ENCODE results near the gene PPP1R14D. TPM values are rescaled to one million over a fixed set of nuclear protein-coding genes. Genes with fewer than 3 reads are reported as not detected.
A peak's percentile ranks its signal among the peaks of the same experiment; 100 is the strongest.

Gene PPP1R14D
- not detected for polyA plus RNA-seq (2013, experiment 1 of 2)
- polyA plus RNA-seq (2013, experiment 2 of 2), result 0.06 TPM

- H3K4me1 ChIP-seq (ENCODE audit: control insufficient read depth, low read depth, low read length), result no peaks in the 10 kb centered on the region
- no peak within 1 kb of the TSS for H3K27ac ChIP-seq (ENCODE audit: low read depth, low read length)
- H2AK5ac ChIP-seq (ENCODE audit: low read length), result no peak within 1 kb of the TSS
- no peak within 1 kb of the TSS for H2BK120ac ChIP-seq (ENCODE audit: low read depth, low read length)
- no peaks in the 10 kb centered on the region for H3K79me1 ChIP-seq (ENCODE audit: low read length)
- H3K4me3 ChIP-seq (ENCODE audit: low read length), result no peak within 1 kb of the TSS
- H2BK15ac ChIP-seq (replicated peaks; ENCODE audit: low read depth), result no peak within 1 kb of the TSS
- H3K56ac ChIP-seq (ENCODE audit: low read length), result no peak within 1 kb of the TSS
- H3K4me2 ChIP-seq (ENCODE audit: low read length), result no peak within 1 kb of the TSS
- no CpG with 5 or more reads among the region's 6 CpGs for WGBS (ENCODE audit: extremely low coverage, insufficient coverage, low lambda C conversion rate)
- no peak within 1 kb of the TSS for H3K9ac ChIP-seq (ENCODE audit: low read length)
- no peak within 1 kb of the TSS for H4K5ac ChIP-seq (ENCODE audit: low read length)
- DNase-seq, result no peak
- no peaks in the 10 kb centered on the region for H3K36me3 ChIP-seq (ENCODE audit: control insufficient read depth, insufficient read depth, low read length)
- H3K79me2 ChIP-seq (ENCODE audit: control insufficient read depth, insufficient read depth, low read length), result no peaks in the 10 kb centered on the region
- no peak within 1 kb of the TSS for H2BK5ac ChIP-seq (ENCODE audit: low read length)
- no peaks in the 10 kb centered on the region for H3K27me3 ChIP-seq (ENCODE audit: insufficient read depth, low read length, poor library complexity)
- no peak within 1 kb of the TSS for H4K8ac ChIP-seq (ENCODE audit: low read depth, low read length)
- H3K4ac ChIP-seq (ENCODE audit: low read depth, low read length), result no peak within 1 kb of the TSS
- H3K23ac ChIP-seq (ENCODE audit: low read length), result no peak within 1 kb of the TSS
- H3K18ac ChIP-seq (ENCODE audit: low read length), result no peak within 1 kb of the TSS
These were observed at the start of gene PPP1R14D for GRCh38 chr15:40828447-40829036. PPP1R14D (minus strand) TSS chr15:40828708; CDS start chr15:40828641, 67 bp downstream.

GRCh38 chr15:40877694-40878093, 49.2 kb upstream of the PPP1R14D start:
- no peak overlapping the region for H2AK5ac ChIP-seq (ENCODE audit: low read length)
- WGBS (ENCODE audit: extremely low coverage, insufficient coverage, low lambda C conversion rate), result no CpG with 5 or more reads among the region's 2 CpGs
- H2BK15ac ChIP-seq (replicated peaks; ENCODE audit: low read depth), result no peak overlapping the region
- no peak overlapping the region for H3K4ac ChIP-seq (ENCODE audit: low read depth, low read length)
- H3K18ac ChIP-seq (ENCODE audit: low read length), result no peak overlapping the region
- no peak for DNase-seq
- H2BK5ac ChIP-seq (ENCODE audit: low read length), result no peak overlapping the region
- no peak overlapping the region for H4K5ac ChIP-seq (ENCODE audit: low read length)
- no peak overlapping the region for H3K23ac ChIP-seq (ENCODE audit: low read length)
- H4K8ac ChIP-seq (ENCODE audit: low read depth, low read length), result no peak overlapping the region
- H3K56ac ChIP-seq (ENCODE audit: low read length), result no peak overlapping the region
- H3K4me2 ChIP-seq (ENCODE audit: low read length), result no peak overlapping the region
- no peaks in the 10 kb centered on the region for H3K27me3 ChIP-seq (ENCODE audit: insufficient read depth, low read length, poor library complexity)
- H3K27ac ChIP-seq (ENCODE audit: low read depth, low read length), result no peak overlapping the region
- H3K79me2 ChIP-seq (ENCODE audit: control insufficient read depth, insufficient read depth, low read length), result no peaks in the 10 kb centered on the region
- H3K79me1 ChIP-seq (ENCODE audit: low read length), result no peaks in the 10 kb centered on the region
- H2BK120ac ChIP-seq (ENCODE audit: low read depth, low read length), result no peak overlapping the region
- H3K4me1 ChIP-seq (ENCODE audit: control insufficient read depth, low read depth, low read length), result peaks cover 4% of the 10 kb centered on the region
- H3K36me3 ChIP-seq (ENCODE audit: control insufficient read depth, insufficient read depth, low read length), result no peaks in the 10 kb centered on the region
- H3K4me3 ChIP-seq (ENCODE audit: low read length), result no peak overlapping the region
- H3K9ac ChIP-seq (ENCODE audit: low read length), result no peak overlapping the region

GRCh38 chr15:40875991-40876730, 47.7 kb upstream of the PPP1R14D start:
- no peak overlapping the region for H3K9ac ChIP-seq (ENCODE audit: low read length)
- H2BK5ac ChIP-seq (ENCODE audit: low read length), result no peak overlapping the region
- H3K4me2 ChIP-seq (ENCODE audit: low read length), result no peak overlapping the region
- no peaks in the 10 kb centered on the region for H3K36me3 ChIP-seq (ENCODE audit: control insufficient read depth, insufficient read depth, low read length)
- H4K5ac ChIP-seq (ENCODE audit: low read length), result no peak overlapping the region
- H3K79me2 ChIP-seq (ENCODE audit: control insufficient read depth, insufficient read depth, low read length), result no peaks in the 10 kb centered on the region
- no peak overlapping the region for H3K4ac ChIP-seq (ENCODE audit: low read depth, low read length)
- DNase-seq, result no peak
- H2BK15ac ChIP-seq (replicated peaks; ENCODE audit: low read depth), result no peak overlapping the region
- H2BK120ac ChIP-seq (ENCODE audit: low read depth, low read length), result no peak overlapping the region
- no peak overlapping the region for H4K8ac ChIP-seq (ENCODE audit: low read depth, low read length)
- no peak overlapping the region for H3K56ac ChIP-seq (ENCODE audit: low read length)
- no peaks in the 10 kb centered on the region for H3K27me3 ChIP-seq (ENCODE audit: insufficient read depth, low read length, poor library complexity)
- H2AK5ac ChIP-seq (ENCODE audit: low read length), result no peak overlapping the region
- no peak overlapping the region for H3K18ac ChIP-seq (ENCODE audit: low read length)
- H3K4me1 ChIP-seq (ENCODE audit: control insufficient read depth, low read depth, low read length), result peaks cover 9% of the 10 kb centered on the region
- H3K23ac ChIP-seq (ENCODE audit: low read length), result no peak overlapping the region
- H3K4me3 ChIP-seq (ENCODE audit: low read length), result no peak overlapping the region
- H3K27ac ChIP-seq (ENCODE audit: low read depth, low read length), result no peak overlapping the region
- no peaks in the 10 kb centered on the region for H3K79me1 ChIP-seq (ENCODE audit: low read length)
- no CpG with 5 or more reads among the region's 6 CpGs for WGBS (ENCODE audit: extremely low coverage, insufficient coverage, low lambda C conversion rate)

- peak within 1 kb of the TSS; percentile 95 for H3K4me2 ChIP-seq (ENCODE audit: low read length)
- no peak within 1 kb of the TSS for H3K27ac ChIP-seq (ENCODE audit: low read depth, low read length)
- no peak within 1 kb of the TSS for H3K18ac ChIP-seq (ENCODE audit: low read length)
- H3K56ac ChIP-seq (ENCODE audit: low read length), result peak within 1 kb of the TSS; percentile 87
- H3K36me3 ChIP-seq (ENCODE audit: control insufficient read depth, insufficient read depth, low read length), result no peaks in the 10 kb centered on the region
- WGBS (ENCODE audit: extremely low coverage, insufficient coverage, low lambda C conversion rate), result no CpG with 5 or more reads among the region's 74 CpGs
- no peak within 1 kb of the TSS for H2AK5ac ChIP-seq (ENCODE audit: low read length)
- no peak within 1 kb of the TSS for H2BK15ac ChIP-seq (replicated peaks; ENCODE audit: low read depth)
- peaks cover 9% of the 10 kb centered on the region for H3K4me1 ChIP-seq (ENCODE audit: control insufficient read depth, low read depth, low read length)
- no peak within 1 kb of the TSS for H3K4ac ChIP-seq (ENCODE audit: low read depth, low read length)
- H3K9ac ChIP-seq (ENCODE audit: low read length), result peak within 1 kb of the TSS; percentile 72
- H4K5ac ChIP-seq (ENCODE audit: low read length), result no peak within 1 kb of the TSS
- H3K79me1 ChIP-seq (ENCODE audit: low read length), result no peaks in the 10 kb centered on the region
- H3K4me3 ChIP-seq (ENCODE audit: low read length), result peak within 1 kb of the TSS; percentile 36
- no peak within 1 kb of the TSS for H4K8ac ChIP-seq (ENCODE audit: low read depth, low read length)
- H3K27me3 ChIP-seq (ENCODE audit: insufficient read depth, low read length, poor library complexity), result no peaks in the 10 kb centered on the region
- H2BK5ac ChIP-seq (ENCODE audit: low read length), result no peak within 1 kb of the TSS
- H2BK120ac ChIP-seq (ENCODE audit: low read depth, low read length), result no peak within 1 kb of the TSS
- H3K23ac ChIP-seq (ENCODE audit: low read length), result no peak within 1 kb of the TSS
- DNase-seq, result peak; percentile 92
- no peaks in the 10 kb centered on the region for H3K79me2 ChIP-seq (ENCODE audit: control insufficient read depth, insufficient read depth, low read length)
These were observed 45.4 kb upstream of the PPP1R14D start, which contains the start of gene RHOV for GRCh38 chr15:40873694-40874561. RHOV (minus strand) TSS chr15:40874234; CDS start chr15:40874139, 95 bp downstream.

GRCh38 chr15:40872791-40873693, 44.5 kb upstream of the PPP1R14D start:
- Histone ChIP-seq H3K4ac (ENCODE audit: low read depth, low read length) (no peak overlapping the region), H3K56ac (ENCODE audit: low read length) (peak overlapping the region; percentile 60), H3K9ac (ENCODE audit: low read length) (no peak overlapping the region), H3K79me2 (ENCODE audit: control insufficient read depth, insufficient read depth, low read length) (no peaks in the 10 kb centered on the region), H3K36me3 (ENCODE audit: control insufficient read depth, insufficient read depth, low read length) (no peaks in the 10 kb centered on the region), H4K8ac (ENCODE audit: low read depth, low read length) (no peak overlapping the region), H3K4me3 (ENCODE audit: low read length) (no peak overlapping the region), H2AK5ac (ENCODE audit: low read length) (no peak overlapping the region), H3K4me2 (ENCODE audit: low read length) (peak overlapping the region; percentile 95), H3K23ac (ENCODE audit: low read length) (no peak overlapping the region), H3K18ac (ENCODE audit: low read length) (no peak overlapping the region), H3K79me1 (ENCODE audit: low read length) (no peaks in the 10 kb centered on the region), H2BK15ac (replicated peaks; ENCODE audit: low read depth) (no peak overlapping the region), H3K4me1 (ENCODE audit: control insufficient read depth, low read depth, low read length) (peaks cover 9% of the 10 kb centered on the region), H4K5ac (ENCODE audit: low read length) (no peak overlapping the region), H3K27me3 (ENCODE audit: insufficient read depth, low read length, poor library complexity) (no peaks in the 10 kb centered on the region), H3K27ac (ENCODE audit: low read depth, low read length) (no peak overlapping the region), H2BK120ac (ENCODE audit: low read depth, low read length) (no peak overlapping the region), H2BK5ac (ENCODE audit: low read length) (no peak overlapping the region)
- no CpG with 5 or more reads among the region's 33 CpGs for WGBS (ENCODE audit: extremely low coverage, insufficient coverage, low lambda C conversion rate)
- DNase-seq, result no peak
